ENCODE results near the gene COQ8A.

Gene COQ8A

DNA sequence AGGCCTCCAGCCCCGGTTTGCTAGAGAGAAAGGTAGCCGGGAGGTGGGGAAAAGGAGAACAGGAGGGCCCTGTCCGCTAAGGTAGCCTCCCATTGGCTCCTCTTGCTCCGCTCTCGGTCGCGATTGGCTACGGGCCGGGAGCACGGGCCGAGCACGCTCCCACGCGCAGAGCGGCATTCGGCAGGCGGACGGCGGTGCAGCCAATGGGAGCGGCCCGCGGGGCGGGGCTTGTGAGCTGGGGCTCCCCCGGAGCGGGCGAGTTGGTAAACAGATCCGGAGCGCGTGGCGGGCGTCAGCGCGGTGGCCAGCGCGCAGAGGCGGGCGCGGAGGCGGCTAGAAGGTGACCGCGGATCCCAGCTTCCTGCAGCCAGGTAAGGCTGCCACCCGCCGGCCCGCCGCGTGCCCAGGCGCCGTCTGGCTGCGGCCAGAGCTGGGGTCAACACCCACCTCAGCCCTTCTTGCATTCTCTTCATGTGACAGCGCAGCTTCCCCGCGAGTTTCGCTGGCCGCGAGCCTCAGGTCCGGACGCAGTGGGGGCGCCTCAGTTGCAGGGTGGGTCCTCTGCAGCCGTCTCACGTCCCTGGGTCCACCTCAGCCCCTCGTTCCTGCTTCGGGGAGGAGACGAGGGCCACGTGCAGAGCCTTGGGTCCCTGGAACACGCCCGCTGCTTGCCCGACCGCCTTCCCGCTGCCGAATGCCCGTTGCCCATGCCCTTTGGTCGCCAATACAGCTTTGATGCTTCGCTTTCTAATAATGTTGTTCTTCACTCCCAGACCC is at the start of gene COQ8A:
TSS of gene COQ8A (plus strand) at position 266 of the 777 bp plus-strand sequence. CDS start 21,092 bp downstream, outside the sequence.
- DNase-seq = peak; percentile 100

DNA sequence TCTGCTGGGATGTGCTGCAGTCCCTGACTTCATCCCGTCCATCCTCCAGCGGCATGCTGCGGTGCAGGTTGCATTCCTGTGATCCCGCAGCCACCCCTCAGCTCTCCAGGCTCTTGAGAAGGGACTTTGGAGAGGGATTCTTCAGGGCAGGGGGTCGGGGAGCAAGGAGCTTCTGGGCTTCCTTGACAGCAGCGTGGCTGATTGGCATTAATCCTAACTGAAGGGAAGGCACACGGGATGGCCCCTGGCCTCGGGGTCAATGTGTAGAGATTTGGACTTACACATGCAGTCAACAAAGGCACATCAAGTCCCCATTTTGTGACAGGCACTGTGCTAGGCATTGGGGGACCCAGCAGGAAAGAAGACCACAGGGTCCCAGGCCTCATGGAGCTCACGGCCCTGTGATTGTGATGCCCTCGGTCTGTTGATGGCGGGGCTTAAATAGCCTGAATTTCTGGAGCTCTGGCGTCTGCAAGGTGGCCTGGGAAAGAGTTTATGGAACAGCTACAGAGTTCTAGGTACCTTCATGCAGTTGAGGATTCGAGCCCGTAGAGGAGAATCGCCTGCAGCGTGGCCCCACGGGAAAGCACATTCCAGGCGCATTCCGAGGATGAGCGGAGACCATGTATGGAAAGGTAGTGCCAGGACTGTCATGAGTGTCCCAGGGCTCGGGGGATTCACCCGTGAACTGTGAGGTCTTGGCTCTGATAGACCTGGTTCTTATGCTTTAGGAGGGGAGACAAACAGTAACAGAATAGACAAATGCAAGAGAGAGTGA is 49.6 kb upstream of the COQ8A start:
- no peak for DNase-seq

DNA sequence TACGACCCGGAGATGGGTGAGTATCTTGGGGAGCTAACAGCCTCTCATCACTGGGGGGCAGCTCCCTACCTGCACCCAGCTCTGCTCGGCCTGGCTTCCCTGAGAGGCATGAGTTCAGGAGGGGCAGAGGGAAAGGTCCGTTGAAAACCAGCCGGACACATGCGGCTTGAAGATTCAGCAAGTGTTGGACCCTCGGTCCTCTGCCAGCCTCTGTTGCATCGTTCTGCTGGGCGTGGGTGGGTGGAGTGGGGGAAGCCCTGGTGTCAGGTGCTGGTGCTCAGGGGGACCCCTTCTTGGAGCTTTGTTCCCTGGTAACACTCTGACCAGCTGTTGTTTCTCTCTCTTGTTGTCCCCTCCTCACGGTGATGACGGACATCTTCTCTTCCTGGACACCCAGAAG is 48.7 kb upstream of the COQ8A start:
- DNase-seq = no peak

DNA sequence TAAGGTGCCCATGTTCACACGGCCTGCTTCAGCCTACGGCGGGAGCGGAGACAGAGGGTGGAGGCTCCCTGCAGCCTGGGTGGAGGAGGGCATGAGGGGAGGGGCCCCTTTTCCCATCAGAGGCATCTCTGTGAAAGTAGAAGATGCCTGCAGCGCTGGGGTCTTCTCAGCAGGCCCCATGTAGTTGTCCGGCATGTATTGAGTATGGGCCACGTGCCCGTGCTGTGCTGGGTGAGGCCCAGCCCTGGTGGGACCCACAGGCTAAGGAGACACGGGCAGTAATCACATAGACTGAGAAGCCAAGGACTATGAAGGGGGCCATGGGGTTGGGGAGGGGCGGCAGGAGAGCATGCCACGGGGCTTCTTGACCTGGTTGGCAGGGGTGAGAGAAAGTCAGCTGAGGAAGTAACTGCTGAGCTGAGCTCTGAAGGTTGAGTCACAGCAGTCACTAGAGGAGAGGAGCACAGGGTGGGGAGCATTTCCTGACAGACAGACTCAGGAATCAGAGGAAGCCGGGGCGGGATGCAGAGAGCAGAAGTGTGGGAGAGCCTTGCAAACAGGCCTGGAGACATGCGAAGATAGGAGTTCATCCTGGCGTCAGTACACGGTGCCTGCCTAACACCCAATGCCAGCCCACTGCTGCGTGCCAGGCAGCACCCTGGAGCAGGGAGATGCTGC is 48.1 kb upstream of the COQ8A start:
- no peak for DNase-seq

DNA sequence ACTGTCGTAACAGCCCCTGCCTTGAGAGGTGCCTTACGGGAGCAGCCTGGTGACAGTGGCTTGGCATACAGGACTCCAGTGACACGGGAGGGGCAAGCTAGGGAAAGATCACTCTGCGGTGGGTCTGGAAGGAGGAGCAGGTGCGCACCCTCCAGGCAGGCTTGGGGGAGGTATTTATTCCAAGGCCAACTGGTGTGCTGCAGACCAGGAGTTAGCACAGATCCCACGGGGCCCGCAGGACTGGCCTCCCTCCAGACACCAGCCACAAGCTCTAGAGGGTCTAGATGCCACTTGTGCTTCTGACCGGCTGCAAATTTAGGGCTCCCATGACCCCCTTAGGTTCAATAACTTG is 47.6 kb upstream of the COQ8A start:
- DNase-seq = peak; percentile 30

DNA sequence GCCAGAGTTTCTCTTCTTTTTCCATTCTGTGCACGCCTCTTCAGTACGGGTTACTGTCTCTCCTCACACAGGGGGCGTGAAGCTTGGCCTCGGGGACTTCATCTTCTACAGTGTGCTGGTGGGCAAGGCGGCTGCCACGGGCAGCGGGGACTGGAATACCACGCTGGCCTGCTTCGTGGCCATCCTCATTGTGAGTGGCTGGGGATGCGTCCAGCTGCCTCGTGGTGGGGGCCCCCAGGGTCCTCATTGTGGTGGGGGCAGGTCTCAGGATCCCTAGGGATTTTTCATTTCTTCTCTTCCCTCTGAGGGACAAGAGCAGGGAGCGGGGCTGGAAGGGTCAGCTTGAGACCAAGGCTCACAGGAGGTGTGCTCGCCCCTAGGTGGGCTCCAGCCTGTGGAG is 46.2 kb upstream of the COQ8A start:
- DNase-seq = no peak

DNA sequence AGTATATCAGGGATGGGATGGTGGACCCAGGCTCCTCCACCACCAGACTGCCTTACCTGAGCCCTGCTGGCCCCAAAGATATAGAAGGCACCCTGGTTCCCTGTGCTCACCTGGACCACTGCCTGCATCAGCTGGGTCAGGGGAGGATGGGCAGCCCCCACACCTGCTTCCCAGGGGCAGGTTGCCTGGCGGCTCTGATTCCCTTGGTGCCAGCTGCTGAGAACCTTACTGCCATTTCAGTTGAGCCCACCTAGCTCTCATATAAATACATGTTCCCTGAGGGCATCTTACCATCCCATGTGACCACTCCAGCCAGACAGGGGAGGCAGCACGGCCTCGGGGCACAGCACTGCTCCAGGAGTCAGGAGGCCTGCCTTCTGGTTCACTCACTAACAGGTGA is 45.3 kb upstream of the COQ8A start:
- no peak for DNase-seq

DNA sequence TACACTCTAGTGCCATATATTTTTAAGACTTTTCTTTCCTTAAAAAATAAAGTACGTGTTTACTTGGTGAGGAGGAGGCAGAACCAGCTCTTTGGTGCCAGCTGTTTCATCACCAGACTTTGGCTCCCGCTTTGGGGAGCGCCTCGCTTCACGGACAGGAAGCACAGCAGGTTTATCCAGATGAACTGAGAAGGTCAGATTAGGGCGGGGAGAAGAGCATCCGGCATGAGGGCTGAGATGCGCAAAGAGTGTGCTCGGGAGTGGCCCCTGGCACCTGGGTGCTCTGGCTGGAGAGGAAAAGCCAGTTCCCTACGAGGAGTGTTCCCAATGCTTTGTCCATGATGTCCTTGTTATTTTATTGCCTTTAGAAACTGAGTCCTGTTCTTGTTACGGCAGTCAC is 44.5 kb upstream of the COQ8A start:
- DNase-seq = no peak

DNA sequence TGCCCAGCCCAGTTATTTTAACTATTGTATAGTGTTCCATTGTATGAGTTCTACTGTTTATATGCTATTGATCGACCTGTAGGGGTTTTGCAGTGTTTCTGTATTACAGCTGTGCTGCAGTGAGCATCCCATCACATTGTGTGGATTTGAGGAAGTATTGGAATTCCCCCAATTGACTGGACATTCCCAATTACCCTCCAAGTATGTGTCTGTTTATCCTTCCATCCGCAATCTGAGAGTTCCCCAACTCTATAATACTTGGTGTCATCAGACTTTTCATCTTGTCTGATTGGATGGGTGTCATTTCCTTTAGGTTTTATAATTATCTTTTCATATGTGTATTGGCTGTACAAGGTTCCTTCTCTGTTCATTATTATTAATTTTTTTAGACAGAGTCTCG is 41.8 kb upstream of the COQ8A start:
- no peak for DNase-seq

DNA sequence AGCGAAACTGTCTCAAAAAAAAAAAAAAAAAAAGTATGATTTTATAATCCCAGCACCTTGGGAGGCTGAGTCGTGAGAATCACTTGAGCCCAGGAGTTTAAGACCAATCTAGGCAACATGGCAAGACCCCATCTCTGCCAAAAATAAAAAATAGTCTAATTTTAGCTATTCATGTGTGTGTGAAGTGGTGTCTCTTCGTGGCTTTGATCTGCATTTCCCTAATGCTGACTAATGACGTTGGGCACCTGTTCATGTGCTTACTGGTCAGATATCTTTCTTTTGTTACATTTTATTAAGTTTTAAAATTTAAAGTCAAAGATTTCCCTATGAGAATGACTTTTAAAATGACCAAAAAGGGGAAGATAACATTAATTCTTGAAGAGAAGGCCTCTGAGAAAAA is 38.7 kb upstream of the COQ8A start:
- no peak for DNase-seq

DNA sequence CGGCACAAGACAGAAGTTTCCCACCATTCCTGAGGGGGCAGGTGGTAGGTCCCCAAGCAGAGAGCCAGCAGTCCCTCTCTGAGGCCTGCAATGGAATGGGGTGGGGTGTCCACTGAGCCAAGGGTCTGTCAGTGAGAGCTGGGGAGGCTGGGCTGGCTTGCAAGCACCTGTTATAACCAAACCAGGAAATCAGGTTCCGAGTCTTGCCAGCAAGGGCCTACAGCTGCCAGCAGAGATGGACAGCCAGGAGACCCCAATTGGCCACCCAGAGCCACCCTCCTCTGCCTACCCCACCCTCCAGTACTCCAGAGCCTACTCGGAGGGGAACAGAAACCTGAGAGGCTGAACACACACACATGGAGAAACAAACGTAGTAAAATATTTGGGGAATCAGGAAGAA is 37.5 kb upstream of the COQ8A start:
- DNase-seq = no peak

DNA sequence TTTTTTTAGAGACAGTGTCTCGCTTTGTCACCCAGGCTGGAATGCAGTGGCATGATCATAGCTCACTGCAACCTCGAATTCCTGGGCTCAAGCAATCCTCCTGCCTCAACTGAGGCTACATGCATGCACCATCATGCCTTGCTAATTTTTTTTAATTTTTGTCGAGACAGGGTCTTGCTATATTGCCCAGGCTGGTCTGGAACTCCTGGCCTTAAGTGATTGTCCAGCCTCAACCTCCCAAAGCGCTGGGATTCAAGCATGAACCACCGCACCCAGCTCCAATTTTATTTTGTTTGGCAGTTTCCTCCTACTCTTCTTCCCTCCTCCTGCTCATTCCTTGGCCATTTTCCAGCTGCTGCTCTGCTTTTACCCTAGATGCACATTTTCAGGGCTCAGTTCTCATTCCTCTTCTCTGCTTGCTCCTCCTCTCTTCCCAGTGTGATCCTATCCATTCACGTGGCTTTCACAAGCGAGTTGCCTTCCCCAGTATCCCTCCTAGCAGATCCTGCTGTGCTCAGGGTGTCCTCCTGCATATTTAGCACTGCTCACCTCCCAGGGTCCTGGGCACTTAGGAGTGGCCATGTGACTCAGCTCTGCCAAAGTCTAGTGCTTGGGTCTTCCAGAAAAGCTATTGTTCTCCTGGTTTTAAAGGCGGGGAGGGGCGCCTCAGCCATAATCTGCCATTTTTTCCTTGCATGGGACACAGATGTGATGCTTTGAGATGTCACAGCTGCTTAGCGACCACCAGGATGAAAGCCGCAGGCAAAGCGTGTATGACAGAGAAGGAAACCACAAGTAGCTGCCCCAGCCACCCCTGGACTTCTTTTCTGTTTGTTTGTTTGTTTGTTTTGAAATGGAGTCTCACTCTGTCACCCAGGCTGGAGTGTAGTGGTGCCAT is 36.0 kb upstream of the COQ8A start:
- no peak for DNase-seq

DNA sequence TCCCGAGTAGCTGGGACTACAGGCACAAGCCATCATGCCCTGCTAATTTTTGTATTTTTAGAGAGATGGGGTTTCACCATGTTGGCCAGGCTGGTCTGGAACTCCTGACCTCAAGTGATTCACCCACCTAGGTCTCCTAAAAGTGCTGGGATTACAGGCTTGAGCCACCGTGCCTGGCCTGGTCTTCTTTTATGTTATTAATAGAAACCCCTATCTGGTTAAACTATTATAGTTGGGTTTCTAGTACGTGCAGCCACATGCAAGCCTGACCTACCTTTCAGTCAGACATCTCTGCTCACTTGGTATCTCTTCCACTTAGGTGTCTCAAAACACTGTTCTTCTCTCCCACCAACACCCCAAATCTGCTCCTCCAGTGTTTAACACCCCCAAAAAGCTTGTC is 35.3 kb upstream of the COQ8A start:
- DNase-seq = no peak

DNA sequence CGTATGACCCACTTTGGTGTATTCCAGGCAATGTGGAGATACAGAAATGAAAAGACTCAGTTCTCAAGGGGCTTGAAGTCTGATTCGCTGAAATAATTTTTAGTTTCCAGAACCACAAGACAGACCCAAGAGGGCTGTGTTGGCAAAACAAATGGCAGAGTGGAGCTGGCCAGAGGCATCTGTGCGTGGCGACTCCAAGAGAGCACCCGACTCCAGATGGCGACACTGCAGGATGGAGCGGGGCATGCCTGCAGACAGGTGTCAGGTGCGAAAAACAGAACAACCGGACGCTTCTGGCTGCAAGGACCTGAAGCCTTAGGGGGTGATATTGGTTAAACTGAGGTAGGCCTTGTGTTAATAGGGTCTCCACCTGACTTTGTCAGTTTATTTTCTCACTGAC is 31.7 kb upstream of the COQ8A start:
- no peak for DNase-seq

DNA sequence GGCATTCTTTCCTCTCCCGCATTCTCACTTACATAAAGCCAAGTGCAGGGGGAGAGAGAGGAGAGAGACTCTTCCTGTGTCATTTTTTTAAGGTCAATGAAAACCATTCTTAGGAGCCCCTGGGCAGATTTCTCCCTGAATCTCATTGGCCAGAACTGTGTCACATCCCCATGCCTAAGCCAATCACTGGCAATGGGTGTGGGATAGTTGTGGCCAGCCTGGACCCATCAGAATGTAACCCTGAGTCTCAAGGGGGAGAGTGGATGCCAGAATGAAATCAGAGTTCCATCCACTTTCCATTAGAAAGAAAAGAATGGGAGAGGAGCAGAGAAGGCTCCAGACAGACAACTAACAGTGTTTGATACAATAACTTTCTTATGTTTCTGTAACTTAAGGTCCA is 31.2 kb upstream of the COQ8A start:
- no peak for DNase-seq

DNA sequence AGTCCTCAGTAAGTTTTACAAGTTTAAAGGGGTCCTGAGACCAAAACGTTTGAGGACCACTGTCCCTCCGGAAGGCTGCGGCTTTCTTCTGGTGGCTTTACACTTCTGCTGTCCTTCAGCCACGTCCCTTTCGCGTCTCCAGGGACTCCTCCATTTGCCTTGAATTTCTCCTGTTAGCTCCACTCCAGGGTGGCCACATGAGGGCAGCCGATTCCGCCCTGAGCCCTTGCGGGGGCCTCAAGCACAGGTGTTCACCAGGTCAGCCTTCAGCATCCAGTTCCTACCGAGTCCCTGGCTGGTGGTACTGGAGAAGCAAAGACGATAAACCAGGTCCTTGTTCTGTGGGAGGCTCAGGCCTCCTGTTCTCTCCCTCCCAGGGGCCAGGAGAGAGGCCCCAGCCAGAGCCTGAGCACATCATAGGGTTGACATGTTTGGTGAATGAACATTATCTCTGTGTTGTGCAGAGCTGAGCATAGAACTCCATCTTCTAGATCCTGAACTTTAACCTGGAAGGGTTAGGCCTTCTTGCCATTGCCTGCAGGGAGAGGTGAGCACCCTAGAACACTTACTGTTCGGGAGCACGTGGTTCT is 27.4 kb upstream of the COQ8A start:
- DNase-seq = peak; percentile 74

DNA sequence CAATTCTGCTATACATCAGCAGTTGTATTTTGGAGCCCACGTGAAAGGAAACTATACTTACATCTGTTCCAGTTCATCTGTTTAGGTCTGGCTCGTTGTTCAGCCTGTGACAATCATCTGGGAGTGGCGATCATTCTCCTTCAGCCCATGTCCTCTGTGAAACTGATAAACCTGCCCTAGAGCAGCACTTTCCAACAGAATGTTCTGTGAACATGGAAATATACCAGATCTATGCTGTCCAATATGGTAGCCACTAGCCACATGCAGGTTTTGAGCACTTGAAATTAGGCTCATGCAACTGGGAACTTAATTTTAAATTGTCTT is 24.5 kb upstream of the COQ8A start:
- DNase-seq = no peak

DNA sequence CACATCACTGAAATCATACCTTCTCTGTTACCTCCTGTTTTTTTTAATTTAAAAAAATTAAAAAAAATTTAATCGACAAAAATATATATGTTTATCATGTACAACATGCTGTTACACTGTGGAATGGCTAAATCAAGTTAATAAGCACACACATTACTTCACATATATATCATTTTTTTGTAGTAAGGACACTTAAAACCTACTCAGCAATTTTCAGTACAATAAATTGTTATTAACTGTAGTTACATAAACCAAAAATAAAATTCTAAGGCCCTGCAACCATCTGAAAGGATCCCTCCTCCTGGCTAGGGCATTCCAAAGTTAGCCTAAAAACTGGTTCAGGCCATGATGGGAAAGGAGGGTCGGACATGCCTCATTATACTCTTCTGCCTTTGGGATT is 23.6 kb upstream of the COQ8A start:
- no peak for DNase-seq

DNA sequence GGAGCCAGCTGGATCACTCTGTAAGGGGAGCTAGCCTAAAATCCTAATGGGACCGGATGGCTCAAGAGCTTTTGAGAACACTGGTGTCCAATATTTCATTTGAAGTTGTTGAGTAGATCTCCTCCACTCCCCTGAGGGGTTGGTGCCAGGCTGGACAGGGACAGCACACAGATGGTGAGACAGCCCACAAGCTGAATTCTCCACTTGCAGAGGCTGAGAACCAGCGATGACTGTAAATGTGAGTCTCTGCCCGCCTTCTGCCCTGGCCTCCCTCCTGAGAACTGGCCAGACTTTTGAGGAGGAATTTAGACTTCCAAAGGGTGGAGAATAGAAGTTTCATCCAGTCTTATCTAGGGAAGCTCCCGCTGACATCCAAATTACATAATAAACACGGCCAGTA is 20.5 kb upstream of the COQ8A start:
- no peak for DNase-seq

DNA sequence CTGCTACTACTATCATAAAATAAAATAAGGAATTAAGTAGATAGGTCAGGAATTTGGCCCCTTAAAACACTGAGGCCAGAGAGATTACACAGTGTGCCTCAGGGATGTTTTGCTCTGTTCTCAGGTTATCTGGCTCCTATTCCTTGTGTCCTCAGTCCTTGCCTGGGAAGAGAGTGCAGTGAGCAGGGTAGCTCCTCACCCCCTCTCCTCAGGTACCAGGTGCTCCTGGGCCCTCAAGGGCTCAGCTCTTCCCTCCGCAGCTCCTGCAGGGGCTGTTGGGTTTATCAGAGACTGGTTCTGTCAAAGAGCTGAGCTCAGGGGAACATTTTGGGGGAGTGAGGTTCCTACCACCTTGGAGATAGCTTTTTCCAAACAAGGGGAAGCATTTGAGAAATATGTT is 20.1 kb upstream of the COQ8A start:
- DNase-seq = no peak

DNA sequence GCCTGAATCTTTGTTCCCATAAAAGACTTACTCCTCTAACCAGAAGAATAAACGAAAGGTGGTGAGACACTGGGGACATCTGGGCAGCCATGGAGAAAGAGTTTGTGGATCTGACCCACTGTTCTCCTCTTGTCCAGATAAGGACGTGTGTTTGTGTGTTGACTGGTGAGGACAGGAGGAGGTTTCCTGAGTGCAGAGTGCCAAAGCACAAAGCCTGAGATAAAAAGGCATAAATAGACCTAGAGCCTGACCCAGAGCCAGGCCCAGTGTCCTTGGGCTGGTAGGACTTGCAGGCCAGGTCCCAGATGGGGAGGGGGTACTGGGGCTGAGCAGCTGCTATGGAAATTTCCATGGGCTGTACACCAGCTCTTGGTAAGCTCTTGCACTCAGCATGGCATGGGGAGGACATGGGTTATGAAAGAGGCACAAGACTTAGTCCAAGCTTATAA is 19.6 kb upstream of the COQ8A start:
- no peak for DNase-seq

DNA sequence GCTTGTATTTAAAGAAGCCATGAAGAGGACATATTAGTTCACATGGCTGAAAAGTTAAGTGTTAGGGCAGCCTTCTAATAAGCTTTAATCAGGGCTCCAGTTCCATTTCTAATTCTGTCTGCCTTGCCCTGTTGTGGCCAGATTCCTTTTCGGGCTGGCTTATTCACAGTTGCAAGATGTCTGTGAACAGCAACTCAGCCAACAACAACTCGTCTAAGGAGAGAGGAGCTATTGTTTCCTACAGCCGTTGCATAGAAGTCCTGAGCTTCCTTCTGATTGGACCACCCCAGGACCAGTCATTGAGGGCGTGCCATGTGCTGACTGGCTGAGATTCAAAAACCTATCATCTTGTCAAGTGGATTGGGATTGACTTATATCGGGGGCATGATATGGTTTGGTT is 18.6 kb upstream of the COQ8A start:
- DNase-seq = no peak
